Mesenchymal stem cell (in vitro differentiated cells and primary cell): ENCODE measurements around the gene SSBP2.

Experiments used
- DNase-seq: peaks from one replicate; pipeline ENCODE4 v3.0.0-alpha.2; 2013
- H2AFZ ChIP-seq: one replicate; pipeline ENCODE4 v1.6.1; 2013; ENCODE audit warnings: low read depth, mild to moderate bottlenecking, control low read depth, inconsistent platforms, low read length, moderate library complexity
- H2AK5ac ChIP-seq: 2 replicates; pipeline ENCODE4 v1.6.1; 2013; ENCODE audit warnings: low read length, moderate library complexity, mild to moderate bottlenecking, inconsistent platforms; ENCODE audit not compliant: severe bottlenecking
- H2BK120ac ChIP-seq: one replicate; pipeline ENCODE4 v1.6.1; 2013; ENCODE audit warnings: low read depth, mild to moderate bottlenecking, inconsistent platforms, low read length, moderate library complexity
- H2BK12ac ChIP-seq, 2 experiments: one replicate each; pipeline ENCODE4 v1.6.1; 2013; ENCODE audit warnings: inconsistent platforms in 2 of 2, low read length in 2 of 2, mild to moderate bottlenecking in 2 of 2, moderate library complexity in 2 of 2, control low read depth in 1 of 2
- H2BK15ac ChIP-seq: one replicate; pipeline ENCODE4 v1.6.1; 2013; ENCODE audit warnings: mild to moderate bottlenecking, low read depth, inconsistent platforms; ENCODE audit not compliant: poor library complexity, severe bottlenecking
- H2BK5ac ChIP-seq: 2 replicates; pipeline ENCODE4 v1.6.1; 2013; ENCODE audit warnings: low read depth, mild to moderate bottlenecking, low read length, control low read depth, inconsistent platforms; ENCODE audit not compliant: poor library complexity, severe bottlenecking
- H3K14ac ChIP-seq, 2 experiments: one replicate each; pipeline ENCODE4 v1.6.1; 2013; ENCODE audit warnings: inconsistent platforms in 2 of 2, low read length in 2 of 2, control low read depth in 1 of 2, mild to moderate bottlenecking in 1 of 2, moderate library complexity in 1 of 2
- H3K18ac ChIP-seq, 2 experiments: one replicate each; pipeline ENCODE4 v1.6.1; 2013; ENCODE audit warnings: inconsistent platforms in 2 of 2, low read length in 2 of 2, control low read depth in 1 of 2, low read depth in 1 of 2, mild to moderate bottlenecking in 1 of 2
- H3K23ac ChIP-seq, 2 experiments: one replicate each; pipeline ENCODE4 v1.6.1; 2013; ENCODE audit warnings: inconsistent platforms in 2 of 2, low read length in 2 of 2, mild to moderate bottlenecking in 2 of 2, moderate library complexity in 2 of 2, control low read depth in 1 of 2
- H3K27ac ChIP-seq: 2 replicates; pipeline ENCODE4 v1.5.1; 2013; ENCODE audit warnings: mild to moderate bottlenecking, moderate library complexity, low read length, control low read depth, inconsistent platforms; ENCODE audit not compliant: poor library complexity, severe bottlenecking
- H3K27me3 ChIP-seq, 2 experiments: 2 replicates each; pipeline versions ENCODE4 v1.6.1 to v1.7.0; 2013; ENCODE audit warnings: low read length in 2 of 2, mild to moderate bottlenecking in 2 of 2, moderate library complexity in 2 of 2, control low read depth in 1 of 2, inconsistent platforms in 1 of 2; ENCODE audit not compliant: control insufficient read depth in 1 of 2, insufficient read depth in 1 of 2
- H3K36me3 ChIP-seq, 2 experiments: 2 replicates each; pipeline versions ENCODE4 v1.6.1 to v1.7.0; 2013; ENCODE audit warnings: low read length in 2 of 2, control low read depth in 1 of 2, inconsistent platforms in 1 of 2, low read depth in 1 of 2, mild to moderate bottlenecking in 1 of 2; ENCODE audit not compliant: insufficient read depth in 2 of 2, control insufficient read depth in 1 of 2
- H3K4ac ChIP-seq, 2 experiments: one replicate each; pipeline ENCODE4 v1.6.1; 2013; ENCODE audit warnings: inconsistent platforms in 2 of 2, low read length in 2 of 2, mild to moderate bottlenecking in 2 of 2, moderate library complexity in 2 of 2, control low read depth in 1 of 2, low read depth in 1 of 2
- H3K4me1 ChIP-seq: 2 replicates; pipeline ENCODE4 v1.6.1; 2013; ENCODE audit warnings: low read depth, low read length, control low read depth; ENCODE audit not compliant: control insufficient read depth, insufficient read depth
- H3K4me2 ChIP-seq: 2 replicates; pipeline ENCODE4 v1.6.1; 2013; ENCODE audit warnings: low read length, mild to moderate bottlenecking, inconsistent platforms; ENCODE audit not compliant: poor library complexity, severe bottlenecking
- H3K4me3 ChIP-seq, 2 experiments: 2 replicates each; pipeline versions ENCODE4 v1.5.1 to v1.7.0; 2013; ENCODE audit warnings: low read length in 2 of 2, mild to moderate bottlenecking in 2 of 2, control low read depth in 1 of 2, low read depth in 1 of 2; ENCODE audit not compliant: insufficient read depth in 1 of 2
- H3K79me1 ChIP-seq: replicated peaks from 2 replicates; pipeline ENCODE4 v1.6.1; 2013; ENCODE audit warnings: mild to moderate bottlenecking, control low read depth, low read length, inconsistent platforms; ENCODE audit not compliant: poor library complexity, severe bottlenecking
- H3K9ac ChIP-seq: 2 replicates; pipeline ENCODE4 v1.7.0; 2013; ENCODE audit warnings: mild to moderate bottlenecking, low read length, moderate library complexity
- H3K9me3 ChIP-seq: 2 replicates; pipeline ENCODE4 v1.7.0; 2013; ENCODE audit warnings: mild to moderate bottlenecking, low read length; ENCODE audit not compliant: control insufficient read depth
- H4K8ac ChIP-seq: one replicate; pipeline ENCODE4 v1.6.1; 2013; ENCODE audit warnings: inconsistent platforms, mild to moderate bottlenecking, low read length, moderate library complexity
- H4K91ac ChIP-seq: one replicate; pipeline ENCODE4 v1.6.1; 2013; ENCODE audit warnings: mild to moderate bottlenecking, low read length, inconsistent platforms
- WGBS: methylation state at CpG from one replicate; pipeline ENCODE4 v1.1.7; 2013; ENCODE audit warnings: mixed read lengths; 5-methylcytosine and 5-hydroxymethylcytosine counted together

The SSBP2 gene

GRCh38 chr5:81740758-81741157 is 10.1 kb downstream of the SSBP2 start:
- Histone ChIP-seq H3K14ac (no peak overlapping the region), H3K27me3 (no peaks in the 10 kb centered on the region), H2BK120ac (no peak overlapping the region), H3K9me3 (no peaks in the 10 kb centered on the region), H3K23ac (no peak overlapping the region), H2BK15ac (no peak overlapping the region), H3K9ac (no peak overlapping the region), H3K27ac (no peak overlapping the region), H3K36me3 (peaks cover 0 to 3% of the 10 kb centered on the region in 2 experiments), H2AFZ (no peak overlapping the region), H2BK5ac (no peak overlapping the region), H3K4me3 (no peak overlapping the region), H4K8ac (no peak overlapping the region), H3K4ac (no peak overlapping the region), H3K4me2 (no peak overlapping the region), H3K18ac (no peak overlapping the region), H3K4me1 (no peaks in the 10 kb centered on the region), H4K91ac (no peak overlapping the region), H2BK12ac (no peak overlapping the region), H3K79me1 (peaks cover 16% of the 10 kb centered on the region), H2AK5ac (no peak overlapping the region)
- DNase-seq: no peak
- 100% methylated on average over 2 of the region's 2 CpGs for WGBS

DNA sequence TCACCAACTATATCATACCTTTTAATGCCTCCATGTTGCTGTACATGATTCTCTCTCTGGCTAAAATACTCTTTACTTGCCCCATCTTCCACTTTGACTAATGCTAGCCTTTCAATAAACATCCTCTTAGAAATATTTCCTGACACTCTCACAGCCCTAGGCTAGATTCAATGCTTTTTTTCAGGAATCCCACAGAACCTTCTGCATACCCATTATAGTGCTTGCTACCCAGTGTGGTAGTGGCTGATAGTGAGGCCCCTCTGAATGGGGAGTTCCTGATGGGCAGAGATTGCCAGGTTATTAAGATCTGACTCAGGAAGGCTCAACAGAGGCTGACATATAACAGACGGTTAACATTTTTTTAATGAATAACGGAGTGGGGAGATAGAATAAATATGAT is 11.6 kb downstream of the SSBP2 start:
- no peak overlapping the region for H3K27ac ChIP-seq
- H2BK12ac ChIP-seq: no peak overlapping the region
- no peak overlapping the region for H3K4me2 ChIP-seq
- peak; percentile 11 for DNase-seq
- H4K8ac ChIP-seq: no peak overlapping the region
- no peak overlapping the region for H2AFZ ChIP-seq
- H3K23ac ChIP-seq: no peak overlapping the region
- H2BK5ac ChIP-seq: no peak overlapping the region
- peaks cover 0 to 3% of the 10 kb centered on the region in 2 experiments for H3K36me3 ChIP-seq
- H3K9ac ChIP-seq: no peak overlapping the region
- H4K91ac ChIP-seq: no peak overlapping the region
- H2BK15ac ChIP-seq: no peak overlapping the region
- WGBS: no CpG with 5 or more reads among the region's 2 CpGs
- H3K27me3 ChIP-seq: no peaks in the 10 kb centered on the region
- no peak overlapping the region for H3K4ac ChIP-seq
- no peak overlapping the region for H2BK120ac ChIP-seq
- peaks cover 16% of the 10 kb centered on the region for H3K79me1 ChIP-seq
- no peak overlapping the region for H2AK5ac ChIP-seq
- H3K4me3 ChIP-seq: no peak overlapping the region
- H3K9me3 ChIP-seq: no peaks in the 10 kb centered on the region
- H3K4me1 ChIP-seq: no peaks in the 10 kb centered on the region
- H3K14ac ChIP-seq: no peak overlapping the region
- H3K18ac ChIP-seq: no peak overlapping the region

DNA sequence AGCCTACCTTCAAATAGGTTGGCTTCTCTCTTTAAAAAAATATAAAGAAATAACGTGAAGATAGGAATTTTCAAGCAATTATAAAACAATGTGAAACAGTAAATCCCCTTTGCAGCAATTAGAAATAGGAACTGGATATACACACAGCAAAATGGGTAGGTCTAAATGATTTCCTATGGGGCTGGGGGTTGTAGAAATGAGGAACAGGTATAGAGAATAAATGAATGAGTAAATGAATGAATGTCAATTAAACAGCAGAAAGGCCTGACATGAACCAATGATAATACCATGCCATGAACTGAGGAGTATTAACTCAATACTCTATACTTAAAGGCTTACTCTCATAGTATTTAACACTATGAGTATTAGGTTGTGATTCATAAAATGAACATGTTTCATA is 21.6 kb downstream of the SSBP2 start:
- Histone ChIP-seq H3K4me2 (no peak overlapping the region), H3K4me3 (no peak overlapping the region), H3K18ac (no peak overlapping the region), H4K8ac (no peak overlapping the region), H3K27me3 (no peaks in the 10 kb centered on the region), H2AFZ (no peak overlapping the region), H2BK120ac (no peak overlapping the region), H3K36me3 (no peaks in the 10 kb centered on the region), H2BK12ac (no peak overlapping the region), H2BK15ac (no peak overlapping the region), H3K23ac (no peak overlapping the region), H3K9me3 (no peaks in the 10 kb centered on the region), H2AK5ac (no peak overlapping the region), H3K9ac (no peak overlapping the region), H3K79me1 (peaks cover 6% of the 10 kb centered on the region), H3K4me1 (no peaks in the 10 kb centered on the region), H2BK5ac (no peak overlapping the region), H3K27ac (no peak overlapping the region), H4K91ac (no peak overlapping the region), H3K4ac (no peak overlapping the region), H3K14ac (no peak overlapping the region)
- no peak for DNase-seq
- WGBS: no CpG with 5 or more reads among the region's 1 CpG

GRCh38 chr5:81728301-81728700 is 22.6 kb downstream of the SSBP2 start:
- Histone ChIP-seq H3K9ac (no peak overlapping the region), H3K27me3 (no peaks in the 10 kb centered on the region), H2BK15ac (no peak overlapping the region), H2AFZ (no peak overlapping the region), H4K91ac (no peak overlapping the region), H2BK12ac (no peak overlapping the region), H3K14ac (no peak overlapping the region), H2AK5ac (no peak overlapping the region), H3K79me1 (peaks cover 6% of the 10 kb centered on the region), H3K4me1 (no peaks in the 10 kb centered on the region), H3K27ac (no peak overlapping the region), H2BK120ac (no peak overlapping the region), H3K36me3 (no peaks in the 10 kb centered on the region), H3K9me3 (no peaks in the 10 kb centered on the region), H2BK5ac (no peak overlapping the region), H4K8ac (no peak overlapping the region), H3K23ac (no peak overlapping the region), H3K4me2 (no peak overlapping the region), H3K4me3 (no peak overlapping the region), H3K18ac (no peak overlapping the region), H3K4ac (no peak overlapping the region)
- DNase-seq: no peak
- WGBS: 100% methylated on average over 1 of the region's 3 CpGs
